HL-60/S4 treated with retinoic acid at 250 ng/mL for 4 days and 3 days (cell line): ENCODE results near the gene CCSER1.
"Not testable (repeated sequence)": the region's sequence is repeated elsewhere in the genome, so short reads cannot be mapped to it uniquely, and the experiment has no call there.

Experiments used
- in situ Hi-C: fragments of 300-500 bp; cut with MboI; formaldehyde crosslinking; loops from 2 replicates; pipeline ENCODE4 v1.7.0; 2022; ENCODE audit warnings: low sequenced_read_pairs

The CCSER1 gene

GRCh38 chr4:90996813-90997212 lies 869.6 kb downstream of the CCSER1 start:
- in situ Hi-C loops = no loop called here

GRCh38 chr4:91015861-91016260 lies 888.7 kb downstream of the CCSER1 start:
- in situ Hi-C loops = no loop called here

GRCh38 chr4:91019513-91019912 lies 892.3 kb downstream of the CCSER1 start:
- in situ Hi-C loops = no loop called here

- in situ Hi-C loops = no loop called here
These were observed 898.3 kb downstream of the CCSER1 start for GRCh38 chr4:91025241-91026148.

- in situ Hi-C loops = no loop called here
These were observed 901.0 kb downstream of the CCSER1 start for GRCh38 chr4:91028228-91028627.

GRCh38 chr4:91031761-91032160 lies 904.6 kb downstream of the CCSER1 start:
- in situ Hi-C loops = no loop called here

- in situ Hi-C loops = no loop called here
These were observed 905.7 kb downstream of the CCSER1 start for GRCh38 chr4:91032725-91033445.

- in situ Hi-C loops = no loop called here
These were observed 908.1 kb downstream of the CCSER1 start for GRCh38 chr4:91035276-91035675.

- in situ Hi-C loops = no loop called here
These were observed 910.8 kb downstream of the CCSER1 start for GRCh38 chr4:91037951-91038350.

GRCh38 chr4:91057871-91058270 lies 930.7 kb downstream of the CCSER1 start:
- in situ Hi-C loops = no loop called here

- in situ Hi-C loops = no loop called here
These were observed 931.2 kb downstream of the CCSER1 start for GRCh38 chr4:91058345-91058744.

GRCh38 chr4:91064157-91064853 lies 937.1 kb downstream of the CCSER1 start:
- in situ Hi-C loops = no loop called here

GRCh38 chr4:91065117-91065516 lies 937.9 kb downstream of the CCSER1 start:
- in situ Hi-C loops = no loop called here

GRCh38 chr4:91070736-91071135 lies 943.5 kb downstream of the CCSER1 start:
- in situ Hi-C loops = no loop called here

GRCh38 chr4:91076147-91076546 lies 949.0 kb downstream of the CCSER1 start:
- in situ Hi-C loops = no loop called here

GRCh38 chr4:91085961-91086360 lies 958.8 kb downstream of the CCSER1 start:
- in situ Hi-C loops = no loop called here

- in situ Hi-C loops = no loop called here
These were observed 960.5 kb downstream of the CCSER1 start for GRCh38 chr4:91087743-91088142.

- in situ Hi-C loops = no loop called here
These were observed 962.0 kb downstream of the CCSER1 start for GRCh38 chr4:91089178-91089577.

GRCh38 chr4:91092398-91092980 lies 965.3 kb downstream of the CCSER1 start:
- in situ Hi-C loops = no loop called here

GRCh38 chr4:91094220-91094619 lies 967.0 kb downstream of the CCSER1 start:
- in situ Hi-C loops = not testable (repeated sequence)

- in situ Hi-C loops = no loop called here
These were observed 972.5 kb downstream of the CCSER1 start for GRCh38 chr4:91099666-91100065.
